ENCODE results near the gene HADHB. TPM values are rescaled to one million over a fixed set of nuclear protein-coding genes. Genes with fewer than 3 reads are reported as not detected.

The HADHB gene
- total RNA-seq, 1 donor from 2014 or later, result 105 TPM

DNA sequence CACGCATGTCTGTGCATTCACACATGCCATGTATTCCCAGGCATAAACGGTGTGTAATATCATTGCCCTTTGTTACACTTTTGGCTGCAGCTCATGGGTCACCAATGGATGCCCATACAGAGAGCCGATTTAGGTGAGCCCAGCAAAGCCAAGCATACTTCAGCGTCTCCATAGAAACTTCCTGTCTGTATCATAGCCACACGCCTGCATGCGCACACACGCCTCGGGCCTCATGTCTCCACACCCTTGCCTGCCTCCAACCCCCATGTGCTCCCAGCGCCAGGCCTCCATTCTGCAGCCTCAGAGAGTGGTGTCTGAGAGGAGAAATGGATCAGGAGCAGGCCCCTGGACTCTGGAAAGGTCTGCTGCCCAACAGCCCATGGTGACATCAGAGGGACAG lies 67.7 kb downstream of the HADHB start:
- DNase-seq (ENCODE audit: low read depth), result peak; percentile 80
- no peak for TF ChIP-seq CTCF (IDR thresholded peaks at IDR 0.05; ENCODE audit: insufficient read depth, low read length, severe bottlenecking)
- no peaks in the 10 kb centered on the region for H3K27me3 ChIP-seq (ENCODE audit: control insufficient read depth, insufficient read depth, low read length)
- peak; percentile 70 for FAIRE-seq
- no peaks in the 10 kb centered on the region for H3K36me3 ChIP-seq (ENCODE audit: control insufficient read depth, insufficient read depth, low read length)
- H3K4me3 ChIP-seq (ENCODE audit: low read depth, low read length), result no peak overlapping the region

DNA sequence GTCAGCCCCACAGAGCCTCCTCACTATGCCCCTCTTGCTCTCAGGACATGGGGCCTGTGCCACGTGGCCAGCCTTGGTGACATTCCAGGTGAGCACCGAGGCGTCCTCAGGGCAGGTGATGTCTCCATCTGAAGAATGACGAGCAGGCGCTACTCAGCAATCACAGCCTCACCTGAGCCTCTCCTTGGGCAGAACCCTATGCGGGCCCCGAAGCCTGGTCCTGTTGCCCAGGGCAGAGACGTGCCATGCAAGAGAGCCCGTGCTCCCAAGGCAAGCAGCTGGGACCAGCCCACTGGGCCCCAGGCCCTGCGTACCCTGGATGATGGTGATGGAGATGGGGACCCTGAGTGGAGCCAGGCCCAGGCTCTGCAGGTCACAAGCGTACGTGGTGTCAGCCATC lies 68.7 kb downstream of the HADHB start:
- Histone ChIP-seq H3K27me3 (ENCODE audit: control insufficient read depth, insufficient read depth, low read length) (no peaks in the 10 kb centered on the region), H3K36me3 (ENCODE audit: control insufficient read depth, insufficient read depth, low read length) (no peaks in the 10 kb centered on the region), H3K4me3 (ENCODE audit: low read depth, low read length) (no peak overlapping the region)
- no peak for TF ChIP-seq CTCF (IDR thresholded peaks at IDR 0.05; ENCODE audit: insufficient read depth, low read length, severe bottlenecking)
- DNase-seq (ENCODE audit: low read depth), result no peak
- no peak for FAIRE-seq

GRCh38 chr2:26314243-26314642 lies 69.5 kb downstream of the HADHB start:
- no peak for FAIRE-seq
- TF ChIP-seq CTCF (IDR thresholded peaks at IDR 0.05; ENCODE audit: insufficient read depth, low read length, severe bottlenecking), result peak; percentile 27
- Histone ChIP-seq H3K4me3 (ENCODE audit: low read depth, low read length) (no peak overlapping the region), H3K27me3 (ENCODE audit: control insufficient read depth, insufficient read depth, low read length) (no peaks in the 10 kb centered on the region), H3K36me3 (ENCODE audit: control insufficient read depth, insufficient read depth, low read length) (no peaks in the 10 kb centered on the region)
- DNase-seq (ENCODE audit: low read depth), result no peak

- TF ChIP-seq CTCF (IDR thresholded peaks at IDR 0.05; ENCODE audit: insufficient read depth, low read length, severe bottlenecking), result peak; percentile 35
- H3K36me3 ChIP-seq (ENCODE audit: control insufficient read depth, insufficient read depth, low read length), result no peaks in the 10 kb centered on the region
- FAIRE-seq, result no peak
Measured at GRCh38 chr2:26316041-26316440, 71.3 kb downstream of the HADHB start.

GRCh38 chr2:26316845-26317244 lies 72.1 kb downstream of the HADHB start:
- H3K27me3 ChIP-seq (ENCODE audit: control insufficient read depth, insufficient read depth, low read length), result no peaks in the 10 kb centered on the region
- FAIRE-seq (no peak), DNase-seq (ENCODE audit: low read depth) (no peak)
- TF ChIP-seq CTCF (IDR thresholded peaks at IDR 0.05; ENCODE audit: insufficient read depth, low read length, severe bottlenecking), result no peak
- no peak overlapping the region for H3K4me3 ChIP-seq (ENCODE audit: low read depth, low read length)
- H3K36me3 ChIP-seq (ENCODE audit: control insufficient read depth, insufficient read depth, low read length), result no peaks in the 10 kb centered on the region

More at GRCh38 chr2:26316041-26316440, 71.3 kb downstream of the HADHB start:
- Histone ChIP-seq H3K27me3 (ENCODE audit: control insufficient read depth, insufficient read depth, low read length) (no peaks in the 10 kb centered on the region), H3K4me3 (ENCODE audit: low read depth, low read length) (no peak overlapping the region)
- no peak for DNase-seq (ENCODE audit: low read depth)

- FAIRE-seq (no peak), DNase-seq (ENCODE audit: low read depth) (peak; percentile 31)
- H3K4me3 ChIP-seq (ENCODE audit: low read depth, low read length), result no peak overlapping the region
- TF ChIP-seq CTCF (IDR thresholded peaks at IDR 0.05; ENCODE audit: insufficient read depth, low read length, severe bottlenecking), result no peak
- H3K36me3 ChIP-seq (ENCODE audit: control insufficient read depth, insufficient read depth, low read length), result no peaks in the 10 kb centered on the region
- no peaks in the 10 kb centered on the region for H3K27me3 ChIP-seq (ENCODE audit: control insufficient read depth, insufficient read depth, low read length)
Measured at GRCh38 chr2:26317377-26318105, 72.8 kb downstream of the HADHB start.
